Hippocampal formation (tissue), 2 donors: ENCODE results near the gene HNRNPUL2.
A peak's percentile ranks its signal among the peaks of the same experiment; 100 is the strongest.
"Not testable (repeated sequence)": the region's sequence is repeated elsewhere in the genome, so short reads cannot be mapped to it uniquely, and the experiment has no call there.

ENCODE experiments used
- DNase-seq, 2 donors: peaks; one replicate each; lab custom pipeline; 2025; lab: John Stamatoyannopoulos, UW

HNRNPUL2 gene

GRCh38 chr11:62703921-62704320, 23.3 kb downstream of the HNRNPUL2 start:
- not testable (repeated sequence) for DNase-seq

- DNase-seq, result no peak
Observed at GRCh38 chr11:62702246-62702645, 25.0 kb downstream of the HNRNPUL2 start.

DNA sequence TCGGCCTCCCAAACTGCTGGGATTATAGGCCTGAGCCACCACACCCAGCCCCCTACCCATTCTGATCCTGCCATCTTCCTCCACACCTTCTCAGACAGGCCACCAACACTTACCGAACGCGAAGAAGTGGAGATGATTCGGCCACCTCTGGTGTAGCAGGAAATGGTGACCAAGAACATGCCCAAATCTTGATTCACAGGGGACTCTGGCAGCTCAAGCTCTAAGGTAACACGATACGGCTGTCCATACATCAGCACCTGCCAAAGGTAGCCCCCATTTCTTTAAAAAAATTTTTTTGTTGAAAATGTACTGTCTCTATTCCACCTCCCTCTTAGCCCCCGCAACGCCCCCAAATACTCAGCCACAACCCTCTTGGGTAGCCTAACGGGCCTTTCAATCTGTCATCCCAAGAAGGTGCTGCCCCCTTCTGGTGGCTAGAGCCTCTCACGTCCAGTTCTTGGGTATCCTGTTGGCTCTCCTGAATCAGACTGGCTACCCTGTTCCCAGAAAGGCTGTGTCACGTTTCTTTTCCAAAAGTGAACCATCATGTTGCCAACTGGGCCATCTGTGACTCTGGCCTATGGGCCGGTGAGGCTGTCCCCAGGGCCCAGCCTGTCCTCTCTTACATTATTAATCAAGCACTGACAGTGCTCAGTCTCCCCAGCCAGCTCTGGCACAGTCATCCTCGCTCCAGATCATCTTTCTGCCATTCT, 32.6 kb downstream of the HNRNPUL2 start:
- peak; percentile 41 to 71 for DNase-seq

DNA sequence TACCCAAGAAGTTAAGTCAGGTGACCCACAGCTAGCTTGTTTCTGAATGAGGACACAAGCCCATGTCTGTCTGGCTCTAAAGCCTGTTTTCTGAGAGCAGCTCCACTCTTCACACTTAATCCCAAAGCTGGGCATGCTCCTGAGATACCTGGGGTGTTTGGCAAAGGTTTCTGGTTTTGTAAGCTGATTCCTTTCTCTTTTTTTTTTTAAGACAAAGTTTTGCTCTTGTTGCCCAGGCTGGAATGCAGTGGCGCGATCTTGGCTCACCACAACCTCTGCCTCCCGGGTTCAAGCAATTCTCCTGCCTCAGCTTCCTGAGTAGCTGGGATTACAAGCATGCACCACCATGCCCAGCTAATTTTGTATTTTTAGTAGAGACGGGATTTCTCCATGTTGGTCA, 33.6 kb downstream of the HNRNPUL2 start:
- not testable (repeated sequence) for DNase-seq

- DNase-seq, result peak in 1 of 2 donors; percentile 46
Observed at GRCh38 chr11:62689421-62690183, 37.7 kb downstream of the HNRNPUL2 start, which contains the start of gene LRRN4CL. LRRN4CL (minus strand) TSS chr11:62689530; CDS start chr11:62688508, 1,022 bp downstream.

- no peak for DNase-seq
Observed at GRCh38 chr11:62688491-62688890, 38.8 kb downstream of the HNRNPUL2 start.

DNA sequence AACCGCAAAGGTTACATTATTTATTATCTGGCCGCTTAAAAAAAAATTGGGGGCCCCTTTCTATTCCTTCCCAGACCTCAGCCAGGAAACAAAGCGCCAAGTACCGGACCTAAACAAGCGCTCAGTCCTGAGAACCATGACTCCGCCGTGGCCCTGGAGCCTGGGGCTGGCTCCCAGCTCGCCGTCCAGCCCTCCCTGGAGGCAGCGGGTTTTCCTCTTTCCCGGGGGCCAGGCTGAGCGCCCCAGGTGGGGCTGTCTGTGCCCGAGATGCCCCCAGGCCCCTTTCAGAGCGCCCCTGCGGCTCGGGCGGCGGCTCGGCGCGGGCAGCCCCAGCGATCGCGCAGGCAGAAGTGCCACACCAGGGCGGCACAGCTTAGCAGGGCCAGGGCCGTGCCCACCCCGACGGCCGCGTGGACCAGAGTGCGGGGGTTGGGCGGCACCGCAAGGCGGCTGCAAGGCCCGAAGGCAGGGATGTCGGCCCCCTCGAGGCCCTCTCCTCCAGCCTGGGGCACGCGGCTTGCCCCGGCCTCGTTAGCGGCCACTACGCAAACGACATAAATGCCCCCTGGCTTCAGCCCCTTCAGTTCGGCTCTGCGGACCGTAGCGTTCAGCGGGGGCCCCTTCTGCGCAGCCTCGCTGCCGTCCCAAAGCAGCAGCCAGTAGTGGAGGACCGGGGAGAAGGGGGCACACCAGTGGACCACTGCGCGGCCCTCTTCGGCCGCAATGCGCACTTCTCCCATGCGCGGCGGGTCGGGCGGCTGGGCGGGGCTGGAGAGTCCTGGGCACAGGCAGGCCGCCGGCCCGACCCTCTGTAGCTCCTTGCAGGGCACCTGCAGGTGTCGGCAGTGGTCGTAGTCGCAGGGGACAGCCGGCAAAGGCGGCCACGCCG, 39.5 kb downstream of the HNRNPUL2 start:
- no peak for DNase-seq

GRCh38 chr11:62682518-62682917, 44.7 kb downstream of the HNRNPUL2 start:
- DNase-seq, result no peak

GRCh38 chr11:62680825-62681240, 46.4 kb downstream of the HNRNPUL2 start:
- DNase-seq, result peak in 1 of 2 donors; percentile 21

DNA sequence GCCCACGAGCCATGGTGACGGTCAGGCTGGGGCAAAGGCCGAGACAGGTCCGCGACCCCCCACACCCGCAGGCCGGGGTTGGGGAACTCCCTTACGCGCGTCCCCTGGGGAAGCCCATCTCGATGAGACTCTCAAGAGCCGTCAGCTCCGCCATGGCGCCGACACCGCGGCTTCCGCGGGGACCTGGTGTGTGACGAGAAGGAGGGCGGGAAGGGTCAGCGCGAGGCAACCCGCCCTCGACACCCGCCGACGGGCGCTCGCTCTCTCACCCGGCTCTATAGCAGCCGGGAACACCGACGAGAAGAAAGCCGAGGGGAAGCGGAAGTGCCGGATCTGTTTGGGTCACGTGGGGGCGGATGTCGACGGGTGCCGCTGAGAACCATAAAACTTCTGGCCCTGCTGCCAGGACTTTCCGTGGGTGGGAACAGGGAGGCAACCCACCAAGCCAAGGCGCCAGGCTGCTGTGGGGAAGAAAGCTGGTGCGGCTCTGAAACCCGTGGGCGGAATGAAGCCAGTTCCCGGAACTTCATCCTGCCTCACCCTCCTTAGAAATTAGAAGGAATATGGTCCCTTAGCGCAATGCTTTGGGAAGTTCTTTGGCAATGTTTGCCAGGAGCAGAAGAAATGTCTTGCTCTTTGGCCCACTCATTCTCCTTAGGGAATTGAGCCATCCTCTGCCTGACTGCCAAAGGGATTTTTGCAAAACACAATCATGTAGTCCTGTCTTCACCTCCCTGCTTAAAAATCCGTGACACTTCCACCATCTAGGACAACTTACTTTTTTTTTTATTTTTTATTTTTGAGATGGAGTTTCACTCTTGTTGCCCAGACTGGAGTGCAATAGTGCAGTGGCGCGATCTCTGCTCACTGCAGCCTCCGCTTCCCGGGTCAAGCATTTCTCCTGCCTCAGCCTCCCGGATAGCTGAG, 48.2 kb downstream of the HNRNPUL2 start, which contains the start of gene UBXN1:
Gene UBXN1, minus strand, starts transcription at position 304 of the 927 bp plus-strand sequence. Its CDS starts 150 bp downstream, at position 154.
- peak; percentile 74 to 85 for DNase-seq

GRCh38 chr11:62678433-62678769, 48.9 kb downstream of the HNRNPUL2 start:
- no peak for DNase-seq

DNA sequence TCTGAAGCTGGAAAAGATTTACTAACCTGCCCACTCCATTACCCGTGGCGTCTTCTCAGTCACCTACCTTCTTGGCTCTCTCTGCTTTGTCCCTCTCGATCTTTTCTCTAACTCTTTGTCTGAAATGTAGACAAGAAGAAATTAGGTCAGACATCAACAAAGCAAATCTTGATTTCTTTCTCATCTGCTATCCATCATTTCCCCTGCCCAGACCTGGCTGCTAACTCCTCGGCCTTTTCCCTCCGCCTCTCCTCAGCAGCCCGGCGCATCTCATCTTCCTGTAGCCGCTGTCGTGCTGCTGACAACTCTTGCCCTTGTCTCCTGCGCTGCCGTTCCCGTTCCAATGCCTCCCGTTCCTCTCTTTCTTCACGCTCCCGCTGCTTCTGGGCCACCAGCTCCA, 49.5 kb downstream of the HNRNPUL2 start:
- no peak for DNase-seq

- DNase-seq, result no peak
Observed at GRCh38 chr11:62677156-62677555, 50.1 kb downstream of the HNRNPUL2 start.

DNA sequence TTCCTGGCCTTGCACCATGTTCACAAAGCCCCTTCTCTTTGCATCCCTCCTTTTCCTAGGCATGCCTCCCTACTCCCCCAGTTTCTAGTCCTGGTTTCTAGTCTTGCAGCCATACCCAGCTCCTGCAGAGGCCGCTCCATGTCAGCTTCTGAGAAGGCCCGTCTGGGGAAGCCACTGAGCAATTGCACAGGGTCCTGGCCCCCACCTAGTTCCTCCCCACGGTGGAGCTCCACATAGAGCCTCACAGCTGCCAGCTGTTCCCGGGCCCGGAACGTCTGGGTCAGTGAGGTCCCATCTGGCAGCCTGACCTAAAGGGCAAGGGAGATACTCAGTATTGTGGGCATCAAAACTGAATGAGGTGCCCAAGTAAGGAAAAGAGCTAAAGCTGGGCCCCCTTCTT, 50.6 kb downstream of the HNRNPUL2 start:
- no peak for DNase-seq

- DNase-seq, result not testable (repeated sequence)
Observed at GRCh38 chr11:62675415-62675814, 51.8 kb downstream of the HNRNPUL2 start.

DNA sequence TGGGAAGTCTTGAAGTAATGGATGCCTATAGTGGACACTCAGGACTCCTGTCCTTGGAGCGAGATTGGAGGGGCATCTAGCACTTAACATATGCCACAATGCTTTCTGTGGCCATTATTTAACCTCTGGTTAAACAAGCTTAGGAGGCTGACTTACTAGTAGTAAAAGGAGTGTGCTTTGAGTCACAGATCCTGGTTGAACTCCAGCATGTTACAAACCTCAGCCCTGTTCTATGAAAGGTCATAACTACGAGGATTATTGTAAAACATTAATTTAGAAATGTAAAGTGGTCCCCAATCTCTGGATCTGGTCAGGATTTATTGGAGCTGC, 54.1 kb downstream of the HNRNPUL2 start:
- no peak for DNase-seq

- DNase-seq, result peak; percentile 67 to 82
Observed at GRCh38 chr11:62671608-62672389, 55.5 kb downstream of the HNRNPUL2 start, which contains the start of the genes LBHD1 and UQCC3. LBHD1 (minus strand) TSS chr11:62672267; CDS start chr11:62670031, 2,236 bp downstream. UQCC3 (plus strand) TSS chr11:62671673; CDS start chr11:62671746, 73 bp downstream.

DNA sequence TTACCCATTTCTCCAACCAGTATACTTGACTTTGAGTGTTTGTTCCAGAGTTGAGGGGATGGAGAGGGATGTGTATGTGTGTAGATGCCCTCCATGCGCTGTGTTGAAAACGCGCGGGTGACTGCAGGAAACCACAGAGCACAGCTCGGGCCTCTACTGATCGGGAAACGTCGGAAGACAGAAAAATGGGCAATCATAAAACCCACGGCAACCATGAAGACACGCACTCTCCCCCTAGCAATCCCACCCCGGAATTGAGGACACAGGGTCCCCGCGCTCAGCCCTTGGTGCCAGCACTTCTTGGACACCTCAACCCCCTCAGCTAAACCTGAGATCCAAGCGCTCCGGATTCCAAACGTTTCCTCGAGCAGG, 56.0 kb downstream of the HNRNPUL2 start:
- DNase-seq, result peak in 1 of 2 donors; percentile 30

- DNase-seq, result no peak
Observed at GRCh38 chr11:62669420-62670161, 57.7 kb downstream of the HNRNPUL2 start.
